ENCODE measurements around the gene NTRK2.

- no peak for TF ChIP-seq CTCF (conservative IDR thresholded peaks at IDR 0.05 in 1 of 2, IDR thresholded peaks at IDR 0.05 in 1 of 2; ENCODE audit: extremely low read depth in 1 of 2, insufficient read depth in 1 of 2, low read depth in 1 of 2, low read length in 2 of 2)
- no peak for TF ChIP-seq EZH2 (IDR thresholded peaks at IDR 0.05; ENCODE audit: borderline replicate concordance, low read length)
Measured at GRCh38 chr9:84722388-84722989, 53.0 kb downstream of the NTRK2 start.

Data from mammary epithelial cell (primary cell).